A673 (cell line): ENCODE results near the gene UROS.

Experiments used
- CTCF ChIP-seq: fragments of 300-800, 200-600 bp; sonication (generic); conservative IDR thresholded peaks from 2 replicates; pipeline ENCODE4 v1.5.1; 2017; ENCODE audit warnings: low read depth, mild to moderate bottlenecking, antibody characterized with exemption, low read length, moderate library complexity, mixed read lengths
- EZH2 ChIP-seq: fragments of 200-600 bp; sonication (generic); IDR thresholded peaks from 2 replicates; pipeline ENCODE4 v1.6.1; 2017; ENCODE audit warnings: borderline replicate concordance, low read depth, mild to moderate bottlenecking, mixed read lengths, antibody characterized with exemption, low read length; ENCODE audit not compliant: poor library complexity, severe bottlenecking

GRCh38 chr10:125850766-125851731 lies 28.0 kb upstream of the UROS start:
- no peak for TF ChIP-seq CTCF
- no peak for TF ChIP-seq EZH2
